Left renal cortex interstitium (tissue), 4 donors: ENCODE measurements around the gene RABEP2. TPM values are rescaled to one million over a fixed set of nuclear protein-coding genes. Genes with fewer than 3 reads are reported as not detected.
"Not testable (repeated sequence)": the region's sequence is repeated elsewhere in the genome, so short reads cannot be mapped to it uniquely, and the experiment has no call there.

Experiments
- DNase-seq, 4 donors: peaks; one replicate each; pipeline ENCODE4 v3.0.0-alpha.2; 2013; ENCODE audit warnings: low read depth in 4 of 4, low spot score in 2 of 4, missing footprints in 1 of 4
- polyA plus RNA-seq, 4 donors: library from polyadenylated mRNA; unstranded; fragments of 120-200 nt; gene quantifications; one replicate each; pipeline ENCODE4 v1.2.1, GENCODE V29; 2013; ENCODE audit not compliant: insufficient read length in 4 of 4

RABEP2 gene
- 10 to 100 TPM; 16.2 to 32.5 (median 28.7) TPM for polyA plus RNA-seq

GRCh38 chr16:28924762-28925385 is at the start of gene RABEP2:
RABEP2 (minus strand) TSS chr16:28925238; CDS start chr16:28925163, 75 bp downstream.
- peak in 3 of 4 donors; percentile 81 to 84 (median 82) for DNase-seq

- DNase-seq, result peak; percentile 80 to 96 (median 90)
Observed at GRCh38 chr16:28974437-28975157, 49.6 kb upstream of the RABEP2 start, which contains the start of gene SPNS1. SPNS1 (plus strand) TSS chr16:28974778; CDS start chr16:28975152, 374 bp downstream.

GRCh38 chr16:28974007-28974436 is 49.0 kb upstream of the RABEP2 start:
- DNase-seq, result peak; percentile 15 to 50 (median 26)

- not testable (repeated sequence) for DNase-seq
Observed at GRCh38 chr16:28969696-28970095, 44.7 kb upstream of the RABEP2 start.

- no peak for DNase-seq
Observed at GRCh38 chr16:28967156-28967555, 42.1 kb upstream of the RABEP2 start.

- no peak for DNase-seq
Observed at GRCh38 chr16:28964496-28964895, 39.5 kb upstream of the RABEP2 start.

DNA sequence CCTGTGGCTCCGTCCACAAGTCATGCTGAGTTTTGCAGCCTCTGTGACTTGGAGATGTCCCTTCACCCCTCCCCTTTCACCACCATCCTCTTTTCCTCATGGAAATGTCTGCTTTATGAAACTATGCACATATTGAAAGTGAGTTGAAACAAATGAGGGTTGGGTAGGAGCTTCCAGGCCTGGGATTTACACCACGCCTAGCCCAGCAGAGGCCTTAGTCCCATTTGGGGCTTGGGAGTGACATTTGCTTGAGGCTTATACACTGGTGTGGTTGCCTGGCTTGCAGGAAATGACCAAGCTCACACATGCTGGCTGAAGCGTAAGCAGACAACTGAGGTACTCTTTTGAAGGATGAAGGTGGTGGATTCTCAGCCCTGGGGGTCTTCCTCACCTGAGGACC is 39.0 kb upstream of the RABEP2 start:
- no peak for DNase-seq

DNA sequence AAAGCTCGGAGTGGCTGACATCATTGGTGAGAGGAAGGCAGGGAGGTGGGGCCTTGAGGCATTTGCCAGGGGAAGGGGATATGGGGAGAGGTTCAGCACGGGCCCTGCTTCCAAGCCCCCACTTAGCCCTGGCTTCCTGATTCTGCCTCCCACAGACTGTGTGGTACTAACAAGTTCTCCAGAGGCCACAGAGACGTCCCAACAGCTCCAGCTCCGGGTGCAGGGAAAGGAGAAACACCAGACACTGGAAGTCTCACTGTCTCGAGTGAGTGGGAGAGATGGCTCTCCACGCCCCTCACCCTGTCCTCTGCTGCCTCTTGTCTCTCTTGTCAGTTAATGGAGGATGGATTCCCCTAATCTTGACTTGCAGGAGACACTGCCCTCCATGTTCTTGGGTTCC is 33.8 kb upstream of the RABEP2 start:
- DNase-seq, result no peak

- no peak for DNase-seq
Observed at GRCh38 chr16:28958216-28958615, 33.2 kb upstream of the RABEP2 start.

DNA sequence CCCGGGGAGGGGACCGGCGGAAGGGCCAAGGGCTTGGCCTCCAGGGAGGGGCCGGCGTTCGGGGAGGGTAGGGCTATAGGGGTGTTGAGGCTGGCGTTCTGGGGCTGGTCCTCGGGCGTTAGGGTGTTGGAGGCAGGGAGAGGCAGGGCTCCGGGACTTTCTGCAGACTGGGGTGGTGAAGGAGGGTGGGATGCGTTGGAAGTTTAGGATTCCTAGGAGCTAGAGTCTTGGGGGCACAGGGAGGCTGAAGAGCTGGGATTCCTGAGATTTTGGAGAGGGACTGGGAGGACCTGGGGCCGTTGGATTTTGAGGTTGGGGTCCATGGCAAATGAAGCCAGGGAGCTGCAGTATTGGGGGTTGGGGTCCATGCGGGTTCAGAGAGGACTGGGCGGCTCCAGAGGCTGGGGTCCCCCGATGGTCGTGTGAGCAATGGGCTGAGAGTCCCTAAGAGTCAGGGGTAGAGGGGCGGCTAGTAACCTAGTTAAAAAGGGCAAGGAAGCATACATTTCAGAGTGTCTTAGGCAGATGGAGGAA is 26.4 kb upstream of the RABEP2 start:
- no peak for DNase-seq

GRCh38 chr16:28950648-28951409 is 25.8 kb upstream of the RABEP2 start, which contains the start of gene NFATC2IP:
NFATC2IP (plus strand) TSS chr16:28950937; CDS start chr16:28951012, 75 bp downstream.
- DNase-seq, result peak; percentile 96 to 100 (median 99)

DNA sequence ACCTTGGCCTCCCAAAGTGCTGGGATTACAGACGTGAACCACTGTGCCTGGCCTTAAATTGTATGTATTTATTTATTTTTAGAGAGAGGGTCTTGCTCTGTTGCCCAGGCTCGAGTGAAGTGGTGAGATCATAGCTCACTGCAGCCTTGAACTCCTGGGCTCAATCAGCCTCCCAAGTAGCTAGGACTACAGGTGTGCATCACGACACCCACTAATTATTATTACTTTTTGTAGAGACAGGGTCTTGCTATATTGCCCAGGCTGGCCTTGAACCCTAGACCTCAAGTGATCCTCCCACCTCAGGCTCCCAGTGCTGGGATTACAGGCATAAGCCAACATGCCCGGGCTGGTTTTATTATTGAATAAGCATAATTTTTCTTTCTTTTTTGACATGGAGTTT is 21.6 kb upstream of the RABEP2 start:
- no peak for DNase-seq

DNA sequence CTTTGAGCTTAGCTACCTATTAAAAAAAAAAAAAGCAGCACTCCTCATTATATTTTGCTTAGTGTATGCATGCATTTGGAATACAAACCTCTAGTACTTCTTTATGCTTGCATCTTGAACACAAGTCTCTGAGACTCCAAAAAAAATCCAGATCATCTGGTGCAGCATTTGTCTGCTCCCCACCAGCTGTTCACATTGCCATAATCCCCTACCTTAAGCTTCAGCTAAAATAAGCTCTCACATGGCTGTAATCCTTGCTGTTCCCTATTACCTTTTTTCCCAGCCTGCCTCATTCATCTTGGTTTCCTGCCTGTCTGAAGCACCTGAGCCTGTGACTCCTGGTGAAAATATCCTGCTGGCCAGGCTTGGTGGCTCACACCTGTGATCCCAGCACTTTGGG is 18.2 kb upstream of the RABEP2 start:
- no peak for DNase-seq

DNA sequence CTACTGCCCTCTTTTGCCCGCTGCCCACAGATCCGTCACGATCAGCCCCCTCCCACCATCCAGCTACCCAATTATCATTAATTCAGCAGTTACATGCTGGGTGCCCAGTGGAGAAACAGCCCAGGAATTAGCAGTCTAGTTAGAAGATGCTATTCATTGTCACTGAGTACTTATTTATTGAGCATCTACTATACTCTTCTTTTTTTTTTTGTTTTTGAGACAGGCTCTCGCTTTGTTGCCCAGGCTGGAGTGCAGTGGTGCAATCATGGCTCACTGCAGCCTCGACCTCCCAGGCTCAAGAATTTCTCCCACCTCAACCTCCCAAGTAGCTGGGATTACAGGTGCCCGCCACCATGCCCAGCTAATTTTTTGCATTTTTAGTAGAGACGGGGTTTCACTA is 14.8 kb upstream of the RABEP2 start:
- not testable (repeated sequence) for DNase-seq

DNA sequence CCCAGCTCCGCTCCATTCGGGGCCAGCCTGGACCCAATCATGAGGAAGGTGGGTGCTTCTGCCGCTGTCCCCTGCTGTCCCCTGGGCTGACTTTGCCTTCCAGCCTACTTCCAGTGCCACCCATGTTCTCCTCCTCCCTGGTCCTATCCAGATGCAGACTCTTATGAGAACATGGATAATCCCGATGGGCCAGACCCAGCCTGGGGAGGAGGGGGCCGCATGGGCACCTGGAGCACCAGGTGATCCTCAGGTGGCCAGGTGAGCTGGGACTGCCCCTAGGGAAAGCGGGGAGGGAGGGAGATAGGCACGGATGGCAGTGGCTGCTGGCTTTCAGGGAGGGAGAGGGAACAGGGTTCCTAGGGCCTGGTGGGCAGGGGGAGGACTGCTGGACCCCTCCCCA is 13.7 kb upstream of the RABEP2 start:
- DNase-seq, result no peak

DNA sequence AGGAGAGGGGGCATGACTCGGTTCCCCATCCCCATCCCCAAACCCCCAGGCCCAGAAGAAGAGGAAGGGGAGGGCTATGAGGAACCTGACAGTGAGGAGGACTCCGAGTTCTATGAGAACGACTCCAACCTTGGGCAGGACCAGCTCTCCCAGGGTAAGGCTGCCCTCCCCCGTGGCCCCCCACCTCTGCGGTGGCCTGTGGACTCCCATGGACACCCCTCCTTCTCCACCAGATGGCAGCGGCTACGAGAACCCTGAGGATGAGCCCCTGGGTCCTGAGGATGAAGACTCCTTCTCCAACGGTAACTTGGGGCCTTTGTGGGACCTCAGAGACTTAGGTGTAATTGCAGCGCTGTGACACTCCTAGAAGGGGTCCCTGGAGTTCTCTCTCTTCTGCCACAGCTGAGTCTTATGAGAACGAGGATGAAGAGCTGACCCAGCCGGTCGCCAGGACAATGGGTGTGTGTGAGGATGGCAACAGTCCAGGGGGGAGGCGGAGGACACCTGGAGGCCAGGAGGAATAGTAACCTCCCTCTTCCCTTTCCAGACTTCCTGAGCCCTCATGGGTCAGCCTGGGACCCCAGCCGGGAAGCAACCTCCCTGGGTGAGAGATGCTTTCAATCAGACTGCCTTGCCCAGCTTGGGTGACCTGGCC is 12.3 kb upstream of the RABEP2 start:
- no peak for DNase-seq

- DNase-seq, result no peak
Observed at GRCh38 chr16:28936784-28937155, 11.7 kb upstream of the RABEP2 start.

- peak in 1 of 4 donors; percentile 29 for DNase-seq
Observed at GRCh38 chr16:28935924-28936783, 11.1 kb upstream of the RABEP2 start.

DNA sequence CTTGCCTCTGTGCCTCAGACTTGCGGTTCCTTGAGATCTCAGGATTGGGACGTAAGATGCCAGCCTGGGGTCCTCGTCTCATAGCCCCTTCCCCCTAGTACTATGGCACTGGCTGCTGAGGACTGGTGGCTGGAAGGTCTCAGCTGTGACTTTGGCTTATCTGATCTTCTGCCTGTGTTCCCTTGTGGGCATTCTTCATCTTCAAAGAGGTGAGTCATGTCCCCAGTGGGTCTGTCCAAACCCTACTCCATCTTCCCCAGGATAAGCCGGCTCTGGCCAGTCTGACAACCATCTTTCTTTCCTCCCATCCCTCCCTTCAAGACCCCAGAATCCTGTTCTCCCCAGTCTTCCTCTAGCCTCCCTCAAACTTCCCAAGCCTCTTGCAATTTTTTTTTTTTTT is 10.3 kb upstream of the RABEP2 start:
- DNase-seq, result no peak
